Stimulated activated CD8-positive, alpha-beta memory T cell treated with anti-CD3 and anti-CD28 coated beads, Interleukin-7, amount 100 ng/mL, for 48 hours (primary cell): ENCODE results near the gene NFE2L1.
"Not testable (repeated sequence)": the region's sequence is repeated elsewhere in the genome, so short reads cannot be mapped to it uniquely, and the experiment has no call there.

Experiments
- DNase-seq, 2 donors: peaks; one replicate each; pipeline ENCODE4 v3.0.0-alpha.2; 2020; ENCODE audit warnings: low read depth in 1 of 2; ENCODE audit errors: extremely low read depth in 1 of 2

The NFE2L1 gene

DNA sequence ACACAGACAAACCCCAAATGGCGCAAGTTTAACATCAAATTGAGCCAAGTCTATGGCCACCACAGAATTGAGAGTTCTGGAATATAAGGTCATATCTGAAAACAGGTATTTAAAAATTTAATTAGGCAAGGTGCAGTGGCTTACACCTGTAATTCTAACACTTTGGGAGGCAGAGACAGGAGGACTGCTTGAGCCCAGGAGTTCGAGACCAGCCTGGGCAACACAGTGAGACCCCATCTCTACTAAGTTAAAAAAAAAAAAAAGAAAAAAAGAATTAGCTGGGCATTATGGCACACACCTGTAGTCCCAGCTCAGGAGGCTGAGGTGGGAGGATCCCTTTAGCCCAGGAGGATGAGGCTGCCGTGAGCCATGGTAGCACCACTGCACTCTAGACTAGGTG is 19.1 kb downstream of the NFE2L1 start:
- no peak for DNase-seq

DNA sequence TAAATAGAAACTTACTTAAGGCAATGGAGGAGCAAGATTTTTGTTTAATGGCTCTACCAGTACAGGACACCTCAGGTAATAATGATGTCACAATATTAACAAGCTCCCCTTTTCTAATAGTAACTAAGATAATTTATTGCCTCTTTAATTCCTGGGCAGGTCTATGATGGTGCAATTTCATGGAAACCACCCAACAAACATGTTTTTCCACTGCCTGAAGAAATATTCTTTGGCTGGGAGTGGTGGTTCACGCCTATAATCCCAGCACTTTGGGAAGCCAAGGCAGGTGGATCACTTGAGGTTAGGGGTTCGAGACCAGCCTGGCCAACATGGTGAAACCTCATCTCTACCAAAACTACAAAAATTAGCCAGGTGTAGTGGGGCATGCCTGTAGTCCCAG is 19.6 kb downstream of the NFE2L1 start:
- DNase-seq = not testable (repeated sequence)

DNA sequence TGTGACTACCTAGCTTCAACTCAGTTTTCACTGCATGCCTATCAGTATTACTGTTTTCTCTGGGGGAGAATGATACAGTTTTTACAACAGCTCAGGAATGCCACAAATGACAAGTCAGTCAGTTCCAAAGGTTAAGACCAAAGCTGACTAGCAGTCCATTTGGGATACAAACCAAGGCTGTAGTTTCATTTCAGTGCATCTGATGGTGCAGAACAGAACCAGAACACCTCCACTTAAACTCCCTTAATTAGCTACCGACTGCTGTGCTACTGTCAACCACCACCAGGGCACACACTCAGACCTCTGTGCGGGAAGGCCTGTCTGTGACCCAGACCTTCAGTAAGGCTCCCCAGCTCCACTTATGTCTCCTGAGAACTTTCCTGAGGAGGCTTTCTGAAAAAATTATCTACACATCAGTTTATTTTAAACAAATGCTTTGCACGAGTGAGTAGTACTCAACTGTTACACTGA is 20.4 kb downstream of the NFE2L1 start:
- no peak for DNase-seq

DNA sequence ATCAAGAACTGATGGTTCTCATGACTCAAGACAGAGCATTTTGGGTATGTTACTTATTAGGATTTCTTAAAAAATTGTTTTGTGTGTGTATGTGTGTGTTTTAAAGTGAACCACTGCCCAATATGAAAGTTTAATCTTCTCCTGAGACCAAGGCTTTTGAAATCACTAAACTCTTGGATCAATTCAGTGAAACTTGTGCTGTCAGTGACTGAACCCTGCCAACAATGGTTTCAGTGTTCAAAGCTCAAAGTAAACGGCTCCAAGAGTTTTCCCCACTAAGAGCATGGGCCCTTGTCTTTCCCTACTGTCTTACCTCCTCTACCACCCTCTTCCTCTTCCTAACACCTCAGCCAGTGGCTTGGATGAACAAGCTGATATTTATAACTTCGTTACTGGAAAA is 22.0 kb downstream of the NFE2L1 start:
- DNase-seq = no peak

DNA sequence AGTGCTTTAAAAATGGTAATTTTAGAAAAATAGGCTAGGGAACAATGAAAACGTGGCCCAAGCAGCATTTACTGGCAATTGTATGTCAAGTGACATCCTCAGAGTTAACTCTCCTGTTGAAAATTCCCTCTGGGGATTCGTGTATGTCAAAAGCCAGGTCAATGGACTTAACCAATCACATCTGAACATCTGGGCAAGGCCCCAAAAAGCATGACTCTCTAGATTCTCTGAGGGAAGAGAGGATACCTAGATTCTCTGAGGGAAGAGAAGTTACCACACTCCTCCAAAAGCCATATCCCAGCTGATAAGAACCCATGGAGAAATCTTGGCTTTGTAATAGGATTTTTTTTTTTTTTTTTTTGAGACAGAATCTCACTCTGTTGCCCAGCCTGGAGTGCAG is 23.5 kb downstream of the NFE2L1 start:
- no peak for DNase-seq

DNA sequence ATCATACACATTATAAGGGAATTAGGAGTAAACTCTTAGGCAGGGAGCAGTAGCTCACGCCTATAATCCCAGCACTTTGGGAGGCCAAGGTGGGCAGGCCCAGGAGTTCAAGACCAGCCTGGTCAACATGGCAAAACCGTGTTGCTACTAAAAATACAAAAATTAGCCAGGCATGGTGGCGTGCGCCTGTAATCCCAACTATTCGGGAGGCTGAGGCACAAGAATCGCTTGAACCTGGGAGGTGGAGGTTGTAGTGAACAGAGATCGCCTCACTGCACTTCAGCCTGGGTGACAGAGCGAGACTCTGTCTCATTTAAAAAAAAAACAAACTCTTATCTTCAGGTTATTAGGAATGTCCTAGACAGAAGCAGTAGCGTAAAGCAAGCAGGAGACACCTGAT is 24.7 kb downstream of the NFE2L1 start:
- DNase-seq = not testable (repeated sequence)

DNA sequence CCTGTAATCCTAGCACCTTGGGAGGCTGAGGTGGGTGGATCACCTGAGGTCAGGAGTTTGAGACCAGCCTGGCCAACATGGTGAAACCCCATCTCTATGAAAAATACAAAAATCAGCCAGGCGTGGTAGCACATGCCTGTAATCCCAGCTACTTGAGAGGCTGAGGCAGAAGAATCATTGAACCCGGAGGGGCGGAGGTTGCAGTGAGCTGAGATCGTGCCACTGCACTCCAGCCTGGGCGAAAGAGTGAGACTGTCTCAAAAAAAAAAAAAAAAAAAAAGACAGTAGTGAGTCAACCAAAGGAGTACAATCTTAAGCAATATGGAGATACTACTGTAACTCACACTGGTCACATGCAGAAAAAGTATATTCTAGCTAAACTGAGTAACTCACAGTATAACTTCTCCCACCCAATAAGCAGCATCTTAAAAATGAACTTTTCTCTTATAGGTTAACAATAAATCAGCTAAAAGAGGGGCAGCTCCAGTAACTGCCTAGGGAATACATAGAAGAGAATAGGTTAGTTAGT is 25.5 kb downstream of the NFE2L1 start:
- DNase-seq = not testable (repeated sequence)

DNA sequence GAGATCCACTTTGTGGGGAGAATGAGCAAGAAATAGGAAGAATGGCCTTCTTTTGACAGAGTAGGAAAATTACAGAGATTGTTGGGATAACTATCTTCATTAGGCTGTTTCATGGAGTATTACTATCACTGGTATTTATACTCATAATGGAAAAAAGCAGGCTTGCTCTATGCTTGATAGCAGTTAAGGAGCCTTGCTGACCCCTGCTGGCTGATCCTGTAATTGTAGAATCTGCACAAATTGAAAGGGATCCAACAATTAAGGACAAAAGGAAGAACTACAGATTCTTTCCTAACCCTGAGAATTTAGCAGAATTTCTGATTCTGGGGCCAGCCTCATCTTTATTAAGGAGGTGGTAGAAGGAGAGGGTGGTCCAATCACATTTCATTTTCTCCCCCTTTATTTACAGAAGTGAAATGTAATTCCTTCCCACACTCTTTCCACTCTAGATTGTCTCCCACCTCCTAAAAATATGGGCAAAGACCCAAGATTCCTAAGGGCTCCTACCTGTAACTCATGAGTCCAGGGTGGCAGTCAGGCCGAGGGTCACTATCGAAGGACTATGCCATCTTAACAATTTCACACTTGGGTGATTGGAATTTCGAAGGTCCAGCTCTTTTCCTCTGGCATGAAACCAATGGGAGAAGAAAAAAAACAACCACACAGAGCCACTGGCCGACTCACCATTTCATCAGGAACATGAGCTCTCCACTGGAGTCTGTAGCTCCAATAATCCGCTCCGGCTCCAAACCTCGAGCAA is 26.3 kb downstream of the NFE2L1 start:
- DNase-seq = peak in 1 of 2 donors; percentile 52

DNA sequence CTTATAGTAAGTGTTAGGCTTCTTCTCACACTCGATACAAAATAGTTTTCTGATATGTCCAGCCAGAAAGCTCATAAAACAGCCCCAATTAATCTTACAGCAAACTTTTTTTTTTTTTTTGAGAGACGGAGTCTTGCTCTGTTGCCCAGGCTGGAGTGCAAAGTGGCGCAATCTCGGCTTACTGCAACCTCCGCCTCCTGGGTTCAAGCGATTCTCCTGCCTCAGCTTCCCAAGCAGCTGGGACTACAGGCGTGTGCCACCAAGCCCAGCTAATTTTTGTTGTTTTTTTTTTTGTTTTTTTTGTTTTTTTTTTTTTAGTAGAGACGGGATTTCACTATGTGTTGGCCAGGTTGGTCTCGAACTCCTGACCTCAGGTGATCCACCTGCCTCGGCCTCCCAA is 29.0 kb downstream of the NFE2L1 start:
- not testable (repeated sequence) for DNase-seq

DNA sequence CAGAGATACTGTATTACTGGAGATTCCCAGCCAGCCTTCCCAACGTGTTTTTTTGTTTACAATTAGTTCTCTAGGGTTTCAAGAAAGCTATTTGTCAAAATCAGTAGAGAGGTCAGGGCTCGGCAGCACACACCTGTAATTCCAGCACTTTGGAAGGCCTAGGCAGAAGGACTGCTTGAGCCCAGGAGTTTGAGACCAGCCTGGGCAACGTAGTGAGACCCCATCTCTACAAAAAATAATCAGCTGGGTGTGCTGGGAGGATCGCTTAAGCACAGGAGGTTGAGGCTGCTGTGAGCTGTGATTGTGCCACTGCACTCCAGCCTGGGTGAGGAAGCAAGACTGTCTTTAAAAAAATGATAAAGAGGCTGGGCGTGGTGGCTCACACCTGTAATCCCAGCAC is 33.7 kb downstream of the NFE2L1 start:
- no peak for DNase-seq

DNA sequence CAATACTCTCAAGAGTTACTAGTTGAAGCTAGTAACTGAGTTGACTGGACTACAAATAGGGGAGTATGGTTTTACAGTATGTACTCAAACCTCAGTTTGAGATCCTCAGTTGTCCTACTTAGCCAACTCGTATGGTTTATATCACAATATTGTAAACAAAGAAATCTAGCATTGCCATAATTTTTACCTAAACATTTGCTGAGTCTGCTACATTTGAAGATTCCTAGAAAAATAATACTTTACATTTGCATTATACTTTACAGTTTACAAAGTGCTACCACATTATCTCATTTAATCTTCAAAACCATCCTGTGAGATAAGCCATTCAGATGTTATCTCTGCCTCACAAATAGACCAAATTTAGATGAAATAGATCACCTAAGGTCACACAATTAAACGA is 36.8 kb downstream of the NFE2L1 start:
- no peak for DNase-seq

DNA sequence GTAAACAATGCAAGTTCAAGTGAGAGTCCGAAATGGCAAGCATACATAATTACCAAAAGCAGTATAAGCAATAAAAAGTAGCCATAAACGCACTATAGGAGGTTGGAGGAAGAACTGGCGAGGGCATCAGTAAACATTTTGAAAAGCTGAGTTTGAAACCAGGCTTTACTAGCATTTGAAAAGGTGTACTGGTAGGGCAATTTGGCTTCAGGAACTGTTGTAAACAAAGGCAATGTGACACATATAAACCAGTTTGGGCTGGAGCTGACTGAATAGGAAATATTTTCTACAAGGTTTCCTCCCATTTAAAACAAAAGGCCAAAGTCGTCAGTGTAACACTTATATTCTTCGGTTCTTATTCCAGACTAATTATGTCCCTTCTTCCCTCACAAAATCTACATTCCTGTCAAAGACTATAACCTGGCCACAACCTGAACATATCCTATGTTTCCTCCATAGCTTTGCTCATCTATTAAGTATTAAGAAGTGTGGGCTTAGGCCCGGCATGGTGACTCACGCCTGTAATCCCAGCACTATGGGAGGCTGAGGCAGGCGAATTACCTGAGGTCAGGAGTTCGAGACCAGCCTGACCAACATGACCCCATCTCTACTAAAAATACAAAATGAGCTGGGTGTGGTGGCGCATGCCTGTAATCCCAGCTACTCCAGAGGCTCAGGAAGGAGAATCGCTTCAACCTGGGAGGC is 45.3 kb downstream of the NFE2L1 start:
- no peak for DNase-seq

DNA sequence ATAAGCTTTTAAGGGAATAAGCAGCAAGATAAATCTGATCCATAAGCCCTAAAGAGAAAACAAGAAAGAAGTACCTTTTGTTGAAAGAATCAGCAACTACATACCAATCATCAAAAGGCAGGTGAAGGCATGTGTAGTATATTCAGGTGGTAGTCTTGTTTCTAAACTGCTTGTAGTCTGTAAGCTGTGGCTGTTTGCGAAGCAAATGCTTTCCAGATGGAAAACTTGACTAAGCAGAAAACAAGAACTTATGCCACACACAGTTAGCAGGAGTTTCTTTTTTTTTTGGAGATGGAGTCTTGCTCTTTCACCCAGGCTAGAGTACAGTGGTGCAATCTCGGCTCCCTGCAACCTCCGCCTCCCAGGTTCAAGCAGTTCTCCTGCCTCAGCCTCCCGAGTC is 47.5 kb downstream of the NFE2L1 start:
- DNase-seq = no peak

DNA sequence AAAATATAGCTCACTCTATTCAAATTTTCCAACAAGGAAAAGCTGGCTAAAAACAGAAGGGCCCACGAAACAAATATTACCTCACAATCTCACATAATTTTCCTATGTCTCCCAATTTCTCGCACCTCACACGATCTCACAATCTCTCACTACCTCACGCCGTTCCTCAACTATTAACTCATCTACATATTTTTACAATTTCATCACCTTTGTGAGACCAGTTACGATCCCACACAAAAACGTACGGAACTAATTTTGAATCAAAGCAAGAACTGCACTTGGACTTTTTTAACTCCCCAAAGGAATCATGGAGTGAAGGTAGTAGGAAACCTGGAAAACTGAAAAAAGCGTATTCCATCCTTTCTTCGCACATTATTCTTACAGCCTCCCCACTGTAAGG is 52.0 kb downstream of the NFE2L1 start:
- no peak for DNase-seq

DNA sequence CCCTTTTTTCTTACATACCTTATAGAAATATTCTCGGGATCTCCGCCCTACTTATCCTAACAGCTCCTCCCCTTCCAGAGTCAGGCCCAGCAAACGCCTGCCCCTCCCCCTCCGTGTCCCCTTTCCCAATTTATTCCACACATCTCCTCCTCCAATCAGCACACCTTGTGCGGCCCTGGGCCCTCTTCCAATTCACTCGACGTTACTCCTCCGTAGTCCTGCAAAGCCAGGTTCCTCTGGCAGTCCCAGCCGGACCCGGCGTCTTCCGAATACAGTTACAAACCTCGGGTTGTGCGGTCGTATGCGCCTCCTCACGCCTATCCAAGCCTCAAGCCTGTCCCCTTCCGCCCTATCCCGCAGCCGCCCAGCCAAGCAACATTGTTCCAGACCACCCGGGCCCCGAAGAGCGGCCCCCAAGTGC is 52.4 kb downstream of the NFE2L1 start:
- no peak for DNase-seq

DNA sequence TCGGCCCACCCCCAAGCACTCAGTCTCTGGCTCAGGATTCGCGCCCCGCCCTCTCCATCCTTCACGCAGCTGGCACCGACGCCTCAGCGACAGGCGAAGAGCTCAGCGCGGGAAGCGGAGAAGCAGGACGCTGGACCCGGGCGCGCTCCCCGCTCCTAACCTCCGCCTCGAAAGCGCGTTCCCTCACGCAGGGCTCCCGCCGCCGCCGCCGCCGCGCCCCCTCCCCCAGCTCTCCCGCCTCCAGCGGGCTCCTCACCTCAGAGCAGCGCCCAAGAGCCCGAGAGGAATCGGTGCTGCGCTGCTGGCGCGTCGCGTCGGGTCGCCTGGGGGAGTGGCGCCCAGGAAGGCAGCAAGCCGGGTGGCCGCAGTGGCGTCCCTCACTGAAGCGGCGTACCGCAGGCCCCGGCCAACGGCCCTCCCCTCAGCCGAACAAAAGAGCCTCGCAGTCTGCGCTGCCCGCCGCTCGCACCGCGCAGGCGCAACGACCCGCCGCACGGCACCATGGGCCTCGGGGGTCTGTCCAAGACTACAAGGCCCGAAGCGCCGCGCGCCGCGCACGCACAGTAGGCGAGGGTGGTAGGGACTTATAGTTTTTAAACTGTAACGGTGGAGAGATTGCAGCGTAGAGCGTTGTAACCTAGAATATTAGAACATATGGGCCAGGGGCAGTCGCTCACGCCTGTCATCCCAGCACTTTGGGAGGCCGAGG is 53.0 kb downstream of the NFE2L1 start, which contains the start of gene CBX1:
CBX1 (minus strand) TSS at position 467 of the 709 bp plus-strand sequence. CDS start 24,474 bp downstream, outside the sequence.
- peak; percentile 94 for DNase-seq

DNA sequence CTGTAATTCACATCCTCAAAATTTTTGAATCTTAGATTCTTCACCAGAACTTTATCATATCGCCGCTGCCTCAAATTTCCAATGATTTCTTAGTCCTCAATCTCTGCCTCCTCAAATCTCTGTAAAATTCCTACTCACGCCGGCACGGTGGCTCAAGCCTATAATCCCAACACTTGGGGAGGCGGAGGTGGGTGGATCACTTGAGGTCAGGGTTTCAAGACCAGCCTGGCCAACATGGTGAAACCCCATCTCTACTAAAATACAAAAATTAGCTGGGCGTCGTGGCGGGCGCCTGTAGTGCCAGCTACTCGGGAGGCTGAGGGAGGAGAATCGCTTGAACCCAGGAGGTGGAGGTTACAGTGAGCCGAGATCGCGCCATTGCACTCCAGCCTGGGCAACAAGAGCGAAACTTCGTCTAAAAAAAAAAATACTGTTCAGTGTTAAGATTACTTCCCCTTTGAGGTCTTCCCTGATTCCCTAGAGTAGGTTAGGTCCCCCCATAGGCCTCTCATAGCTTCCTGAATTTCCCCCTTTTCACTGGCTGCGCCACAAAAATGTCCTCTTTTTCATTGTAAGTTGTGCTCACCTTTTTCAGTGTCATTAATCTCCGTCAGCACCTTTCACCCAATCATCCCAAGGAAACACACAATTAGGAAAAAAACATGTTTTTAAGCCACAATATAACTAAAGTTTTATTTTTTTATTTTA is 54.0 kb downstream of the NFE2L1 start:
- DNase-seq = no peak

DNA sequence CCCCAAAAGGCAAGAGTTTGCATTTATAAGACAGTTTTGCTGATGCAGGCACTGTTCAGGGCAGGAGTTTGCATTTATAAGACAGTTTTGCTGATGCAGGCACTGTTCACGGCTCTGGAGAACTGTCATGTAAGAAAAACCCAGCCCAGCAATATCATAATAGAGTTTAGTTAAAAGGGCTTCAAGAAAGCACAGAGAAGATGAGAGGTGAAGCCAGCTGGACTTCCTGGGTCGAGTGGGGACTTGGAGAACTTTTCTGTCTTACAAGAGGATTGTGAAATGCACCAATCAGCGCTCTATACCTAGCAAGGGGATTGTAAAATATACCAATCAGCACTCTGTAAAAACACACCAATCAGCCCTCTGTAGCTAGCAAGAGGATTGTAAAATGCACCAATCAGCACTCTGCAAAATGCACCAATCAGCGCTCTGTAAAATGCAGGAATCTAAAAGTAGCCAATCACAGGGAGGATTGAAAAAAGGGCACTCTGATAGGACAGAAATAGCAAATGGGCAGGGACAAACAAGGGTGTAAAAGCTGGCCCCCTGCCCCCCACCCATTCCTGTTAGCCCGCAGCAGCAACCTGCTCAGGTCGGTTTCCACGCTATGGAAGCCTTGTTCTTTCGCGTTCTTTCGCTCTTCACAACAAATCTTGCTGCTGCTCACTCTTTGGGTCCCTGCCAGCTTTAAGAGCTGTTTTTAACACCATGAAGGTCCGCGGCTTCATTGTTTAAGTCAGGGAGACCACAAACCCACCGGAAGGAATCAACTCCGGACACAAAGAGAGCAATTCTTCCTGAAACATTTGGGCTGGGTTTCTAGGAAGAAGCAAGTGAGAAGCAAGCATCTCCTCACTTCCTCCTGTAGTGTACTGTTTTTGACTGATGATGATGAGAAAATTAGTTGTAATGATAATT is 54.9 kb downstream of the NFE2L1 start:
- DNase-seq = no peak

DNA sequence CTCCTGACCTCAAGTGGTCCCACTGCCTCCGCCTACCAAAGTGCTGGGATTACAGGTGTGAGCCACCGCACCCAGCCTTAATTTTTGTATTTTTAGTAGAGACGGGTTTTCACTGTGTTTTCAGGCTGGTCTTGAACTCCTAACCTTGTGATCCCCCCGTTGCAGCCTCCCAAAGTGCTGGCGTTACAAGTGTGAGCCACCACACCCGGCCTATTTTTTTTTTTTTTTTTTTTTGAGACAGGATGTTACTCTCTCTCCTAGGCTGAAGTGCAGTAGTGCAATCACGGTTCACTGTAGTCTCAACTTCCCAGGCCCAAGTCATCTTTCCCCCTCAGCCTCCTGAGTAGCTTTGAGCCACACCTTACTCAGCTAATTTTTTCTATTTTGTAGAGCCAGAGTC is 56.3 kb downstream of the NFE2L1 start:
- DNase-seq = no peak

DNA sequence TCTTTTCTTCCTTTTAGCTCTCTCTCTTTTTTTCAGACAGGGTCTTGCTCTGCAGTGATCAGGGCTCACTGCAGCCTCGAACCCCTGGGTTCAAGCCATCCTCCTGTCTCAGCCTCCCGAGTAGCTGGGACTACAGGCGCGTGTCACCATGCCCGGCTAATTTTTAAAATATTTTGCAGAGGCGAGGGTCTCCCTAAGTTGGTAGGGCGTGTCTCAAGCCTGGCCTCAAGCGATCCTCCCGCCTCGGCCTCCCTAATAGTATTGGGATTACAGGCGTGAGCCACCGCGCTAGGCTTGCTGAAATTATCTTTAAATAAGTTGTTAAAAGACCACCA is 58.6 kb downstream of the NFE2L1 start:
- no peak for DNase-seq
